Measurements from ENCODE around the gene GPR4. TPM values are rescaled to one million over a fixed set of nuclear protein-coding genes. Genes with fewer than 3 reads are reported as not detected.

GPR4 gene
- total RNA-seq, 1 experiment from 2014 or later, result 0.07 TPM

DNA sequence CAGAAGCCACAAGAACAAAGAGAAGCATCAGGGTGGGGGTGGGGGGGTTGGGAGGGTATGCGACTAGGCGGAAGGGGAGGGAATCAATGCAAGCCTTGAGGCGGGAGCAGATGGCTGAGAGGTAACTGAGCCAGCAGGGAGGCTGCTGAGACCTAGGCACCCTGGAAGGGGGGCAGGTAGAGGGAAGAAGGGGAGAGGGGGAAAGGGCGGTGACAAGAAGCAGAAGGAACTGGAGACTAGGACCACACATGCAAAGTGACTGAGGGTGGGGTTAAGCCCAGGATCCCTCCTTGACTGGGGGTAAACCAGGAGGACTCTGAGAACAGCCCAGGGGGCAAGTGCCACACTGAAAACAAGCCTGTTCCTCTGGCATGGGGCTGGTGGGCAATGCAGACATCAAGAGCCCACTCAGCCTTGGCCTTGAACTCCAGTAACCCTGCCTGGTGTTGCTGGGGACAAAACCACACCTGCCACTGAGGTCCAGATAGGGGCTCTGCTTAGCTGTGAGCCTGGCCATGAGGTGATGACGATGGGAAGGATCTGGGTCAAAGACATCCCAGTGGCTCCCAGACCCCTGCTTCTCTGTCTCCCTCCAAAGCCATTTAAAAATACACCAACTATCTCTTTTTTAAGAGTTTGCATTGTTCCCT, 37.8 kb downstream of the GPR4 start:
- H3K9me3 ChIP-seq (ENCODE audit: control insufficient read depth, low read depth, low read length), result no peaks in the 10 kb centered on the region
- no peak overlapping the region for H4K8ac ChIP-seq (replicated peaks; ENCODE audit: insufficient read length, low read depth, low read length)
- H3K36me3 Mint-ChIP-seq (ENCODE audit: insufficient read depth in 1 of 3, low read depth in 3 of 3), result no peaks in the 10 kb centered on the region; a peak in 1 of 7 replicates
- no peak overlapping the region for H3K27ac ChIP-seq (ENCODE audit: insufficient read length, low read depth, low read length)
- H3K56ac ChIP-seq (ENCODE audit: insufficient read length, low read depth, low read length), result no peak overlapping the region
- no peak overlapping the region for H2BK20ac ChIP-seq (ENCODE audit: low read depth, low read length, poor library complexity, severe bottlenecking)
- peaks cover 4% of the 10 kb centered on the region; the same call in 1 of the 2 replicates for H3K4me1 ChIP-seq (ENCODE audit: insufficient read depth, low read length)
- H3K27me3 ChIP-seq (ENCODE audit: insufficient read depth, low read length), result no peaks in the 10 kb centered on the region
- H4K91ac ChIP-seq (ENCODE audit: insufficient read length, low read depth, low read length), result no peak overlapping the region
- DNase-seq, result peak; percentile 91
- H3K79me1 ChIP-seq (ENCODE audit: insufficient read depth, low read depth, low read length, poor library complexity, severe bottlenecking), result no peaks in the 10 kb centered on the region
- no peaks in the 10 kb centered on the region for H3K9me3 Mint-ChIP-seq
- TF ChIP-seq, protein P1, sequence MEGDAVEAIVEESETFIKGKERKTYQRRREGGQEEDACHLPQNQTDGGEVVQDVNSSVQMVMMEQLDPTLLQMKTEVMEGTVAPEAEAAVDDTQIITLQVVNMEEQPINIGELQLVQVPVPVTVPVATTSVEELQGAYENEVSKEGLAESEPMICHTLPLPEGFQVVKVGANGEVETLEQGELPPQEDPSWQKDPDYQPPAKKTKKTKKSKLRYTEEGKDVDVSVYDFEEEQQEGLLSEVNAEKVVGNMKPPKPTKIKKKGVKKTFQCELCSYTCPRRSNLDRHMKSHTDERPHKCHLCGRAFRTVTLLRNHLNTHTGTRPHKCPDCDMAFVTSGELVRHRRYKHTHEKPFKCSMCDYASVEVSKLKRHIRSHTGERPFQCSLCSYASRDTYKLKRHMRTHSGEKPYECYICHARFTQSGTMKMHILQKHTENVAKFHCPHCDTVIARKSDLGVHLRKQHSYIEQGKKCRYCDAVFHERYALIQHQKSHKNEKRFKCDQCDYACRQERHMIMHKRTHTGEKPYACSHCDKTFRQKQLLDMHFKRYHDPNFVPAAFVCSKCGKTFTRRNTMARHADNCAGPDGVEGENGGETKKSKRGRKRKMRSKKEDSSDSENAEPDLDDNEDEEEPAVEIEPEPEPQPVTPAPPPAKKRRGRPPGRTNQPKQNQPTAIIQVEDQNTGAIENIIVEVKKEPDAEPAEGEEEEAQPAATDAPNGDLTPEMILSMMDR (conservative IDR thresholded peaks at IDR 0.05), result no peak
- no peak overlapping the region for H3K4ac ChIP-seq (ENCODE audit: low read depth, low read length)
- peaks cover 12 to 13% of the 10 kb centered on the region in 2 experiments for H3K4me1 Mint-ChIP-seq
- peak overlapping the region; percentile 61 to 90 (median 72); a peak in 3 of 7 replicates for H3K27ac Mint-ChIP-seq
- H2BK120ac ChIP-seq (ENCODE audit: low read depth, low read length, poor library complexity, severe bottlenecking), result no peak overlapping the region
- H2BK12ac ChIP-seq (ENCODE audit: insufficient read length, low read depth, low read length), result no peak overlapping the region
- peak overlapping the region in 1 of 2 experiments; percentile 58; a peak in 3 of 5 replicates for H3K4me3 Mint-ChIP-seq
- H3T11ph ChIP-seq (ENCODE audit: low read length), result no peak overlapping the region
- H3K23ac ChIP-seq (ENCODE audit: insufficient read length, low read depth, low read length), result no peak overlapping the region
- no peak overlapping the region for H2AFZ ChIP-seq (ENCODE audit: low read length)
- H4K20me1 ChIP-seq (ENCODE audit: control insufficient read depth, insufficient read depth, insufficient read length), result no peaks in the 10 kb centered on the region
- H3K4me2 ChIP-seq (ENCODE audit: insufficient read depth, insufficient read length, low read length), result peak overlapping the region; percentile 5
- no peak overlapping the region for H2BK5ac ChIP-seq (ENCODE audit: insufficient read length, low read length)
- no CpG with 5 or more reads among the region's 5 CpGs for WGBS (ENCODE audit: extremely low coverage, insufficient read length, low lambda C conversion rate)
- H4K5ac ChIP-seq (ENCODE audit: insufficient read length, low read depth, low read length), result no peak overlapping the region
- no peaks in the 10 kb centered on the region for H3K79me2 ChIP-seq (ENCODE audit: insufficient read depth, low read length)
- no peak overlapping the region for H3K14ac ChIP-seq (ENCODE audit: insufficient read depth, low read length)
- no peaks in the 10 kb centered on the region for H3K23me2 ChIP-seq (ENCODE audit: insufficient read length, low read depth, low read length, poor library complexity, severe bottlenecking)
- no peak overlapping the region for H2AK5ac ChIP-seq (ENCODE audit: insufficient read length, low read length)
- peak overlapping the region; percentile 45 for H3K18ac ChIP-seq (ENCODE audit: insufficient read length, low read depth, low read length)
- H3K27me3 Mint-ChIP-seq (ENCODE audit: low read depth), result no peaks in the 10 kb centered on the region
- H3K9ac ChIP-seq (ENCODE audit: extremely low read depth, insufficient read length, low read length), result no peak overlapping the region
- H2BK15ac ChIP-seq (ENCODE audit: low read depth, low read length), result no peak overlapping the region
